GM23338 (cell line): Measurements from ENCODE around the gene VMP1. TPM values are rescaled to one million over a fixed set of nuclear protein-coding genes. Genes with fewer than 3 reads are reported as not detected.

Experiments
- ATAC-seq: fragments of 200-7000 bp; cut with Tn5 transposase; 3 replicates; pipeline ENCODE4 v1.9.1; 2020
- DNase-seq: peaks from one replicate; pipeline ENCODE4 v3.0.0-alpha.2; 2015; ENCODE audit warnings: low spot score
- H2AFZ ChIP-seq: fragments of 200-600 bp; sonication (generic); 2 replicates; pipeline ENCODE4 v1.8.0; 2016; ENCODE audit warnings: antibody characterized with exemption, mild to moderate bottlenecking, moderate library complexity
- H3F3A ChIP-seq: fragments of 200-600 bp; sonication (generic); replicated peaks from 2 replicates; pipeline ENCODE4 v1.8.0; 2017; ENCODE audit warnings: antibody characterized with exemption, mixed run types, low read depth
- H3K27ac ChIP-seq: fragments of 200-600 bp; sonication (generic); 2 replicates; pipeline ENCODE4 v1.6.1; 2016; ENCODE audit warnings: low read depth
- H3K27me3 ChIP-seq: fragments of 200-600 bp; sonication (generic); 2 replicates; pipeline ENCODE4 v1.8.0; 2016; ENCODE audit warnings: mild to moderate bottlenecking, mixed run types, moderate library complexity; ENCODE audit not compliant: insufficient read depth
- H3K36me3 ChIP-seq: fragments of 200-600 bp; sonication (generic); 2 replicates; pipeline ENCODE4 v1.8.0; 2016; ENCODE audit warnings: mild to moderate bottlenecking; ENCODE audit not compliant: insufficient read depth
- H3K4me1 ChIP-seq: fragments of 200-600 bp; sonication (generic); 2 replicates; pipeline ENCODE4 v1.8.0; 2016; ENCODE audit warnings: mild to moderate bottlenecking, moderate library complexity; ENCODE audit not compliant: insufficient read depth
- H3K4me2 ChIP-seq: fragments of 200-600 bp; sonication (generic); 2 replicates; pipeline ENCODE4 v1.7.1; 2017; ENCODE audit warnings: mixed run types
- H3K4me3 ChIP-seq: fragments of 200-600 bp; sonication (generic); 2 replicates; pipeline ENCODE4 v1.6.1; 2016; ENCODE audit warnings: mixed run types
- H3K79me2 ChIP-seq: fragments of 200-600 bp; sonication (generic); replicated peaks from 2 replicates; pipeline ENCODE4 v1.8.0; 2017; ENCODE audit warnings: mild to moderate bottlenecking; ENCODE audit not compliant: insufficient read depth
- H3K9me2 ChIP-seq: fragments of 200-600 bp; sonication (generic); 2 replicates; pipeline ENCODE4 v1.8.0; 2017; ENCODE audit not compliant: insufficient read depth
- H4K20me1 ChIP-seq: fragments of 200-600 bp; sonication (generic); replicated peaks from 2 replicates; pipeline ENCODE4 v1.8.0; 2017; ENCODE audit warnings: mild to moderate bottlenecking; ENCODE audit not compliant: insufficient read depth
- H3K27ac Mint-ChIP-seq: 2 replicates; pipeline ENCODE4 v1.8.0; 2020; ENCODE audit warnings: inconsistent platforms, mild to moderate bottlenecking, moderate library complexity, mixed read lengths
- H3K27me3 Mint-ChIP-seq: 3 replicates; pipeline ENCODE4 v1.8.0; 2022; ENCODE audit warnings: low read depth, mild to moderate bottlenecking, moderate library complexity, mixed read lengths, inconsistent platforms; ENCODE audit not compliant: insufficient read depth, poor library complexity
- H3K36me3 Mint-ChIP-seq: 3 replicates; pipeline ENCODE4 v1.8.0; 2021; ENCODE audit warnings: low read depth, mild to moderate bottlenecking, inconsistent platforms, moderate library complexity, mixed read lengths
- H3K4me1 Mint-ChIP-seq: 3 replicates; pipeline ENCODE4 v1.8.0; 2020; ENCODE audit warnings: mild to moderate bottlenecking, inconsistent platforms, mixed read lengths
- H3K4me3 Mint-ChIP-seq: 3 replicates; pipeline ENCODE4 v1.8.0; 2021; ENCODE audit warnings: moderate library complexity, mild to moderate bottlenecking, inconsistent platforms, mixed read lengths
- H3K9me3 Mint-ChIP-seq: 3 replicates; pipeline ENCODE4 v1.8.0; 2020; ENCODE audit warnings: moderate library complexity, mild to moderate bottlenecking, inconsistent platforms, mixed read lengths
- CREB1 ChIP-seq: fragments of 250-450 bp; sonication (Bioruptor Pico); IDR thresholded peaks from 2 replicates; pipeline ENCODE4 v1.5.0; 2020; ENCODE audit warnings: low read depth, mild to moderate bottlenecking, moderate library complexity
- CTCF ChIP-seq, 2 experiments: fragments of 200-600 bp in 1 of 2; sonication (generic) in 1 of 2; conservative IDR thresholded peaks; 2 replicates each; pipeline versions ENCODE4 v1.5.1 to v1.6.1; 2016 to 2017; ENCODE audit warnings: antibody characterized with exemption in 2 of 2, low read depth in 2 of 2, mild to moderate bottlenecking in 2 of 2, moderate library complexity in 1 of 2
- ETS1 ChIP-seq: IDR thresholded peaks from 2 replicates; pipeline ENCODE4 v1.6.1; 2016; ENCODE audit warnings: antibody characterized with exemption
- EZH2 ChIP-seq: fragments of 200-600 bp; sonication (generic); IDR thresholded peaks from one replicate; pipeline ENCODE4 v1.8.0; 2017; ENCODE audit warnings: antibody characterized with exemption, mild to moderate bottlenecking, low read depth; ENCODE audit not compliant: unreplicated experiment
- EZH2phosphoT487 ChIP-seq: fragments of 200-600 bp; sonication (generic); IDR thresholded peaks from one replicate; pipeline ENCODE4 v1.8.1; 2018; ENCODE audit warnings: antibody characterized with exemption; ENCODE audit not compliant: unreplicated experiment
- JUNB ChIP-seq: IDR thresholded peaks from one replicate; pipeline ENCODE4 v1.6.1; 2016; ENCODE audit warnings: antibody characterized with exemption; ENCODE audit not compliant: unreplicated experiment
- NANOG ChIP-seq: IDR thresholded peaks from 2 replicates; pipeline ENCODE4 v1.6.1; 2016; ENCODE audit warnings: antibody characterized with exemption, borderline replicate concordance
- POLR2AphosphoS5 ChIP-seq: IDR thresholded peaks from 2 replicates; pipeline ENCODE4 v1.6.1; 2016; ENCODE audit warnings: antibody characterized with exemption, low read depth
- REST ChIP-seq: IDR thresholded peaks from one replicate; pipeline ENCODE4 v1.6.1; 2018; ENCODE audit warnings: antibody characterized with exemption; ENCODE audit not compliant: unreplicated experiment
- STAT1 ChIP-seq: IDR thresholded peaks from one replicate; pipeline ENCODE4 v1.6.1; 2016; ENCODE audit warnings: antibody characterized with exemption; ENCODE audit not compliant: unreplicated experiment
- ZNF114 ChIP-seq: fragments of 250-450 bp; sonication (Bioruptor Pico); IDR thresholded peaks from 2 replicates; pipeline ENCODE4 v1.5.0; 2020; ENCODE audit warnings: mild to moderate bottlenecking, moderate library complexity
- ZNF331 ChIP-seq: fragments of 250-450 bp; sonication (Bioruptor Pico); IDR thresholded peaks from 2 replicates; pipeline ENCODE4 v1.5.0; 2020; ENCODE audit warnings: low read depth, mild to moderate bottlenecking, moderate library complexity
- ZNF462 ChIP-seq: fragments of 250-450 bp; sonication (Bioruptor Pico); IDR thresholded peaks from 2 replicates; pipeline ENCODE4 v1.5.0; 2020; ENCODE audit warnings: mild to moderate bottlenecking, moderate library complexity
- polyA plus RNA-seq: library from polyadenylated mRNA; unstranded; fragments of >200 nt; fragmentation: Nextera tagmentation; extraction: Ambion mirVana; gene quantifications from 2 replicates; pipeline ENCODE4 v1.2.1, GENCODE V29; 2016
- total RNA-seq: library from RNA; depleted of rRNA; stranded (reverse); fragments of >200 nt; shearing (Covaris generic); gene quantifications from 2 replicates; pipeline ENCODE4 v1.2.3, GENCODE V29; 2014

The VMP1 gene
- total and polyA plus RNA-seq, 2 experiments from 2014 or later = 70.1 to 112 TPM

GRCh38 chr17:59837308-59838051, 130.0 kb downstream of the VMP1 start:
- H3K27ac ChIP-seq = peak overlapping the region; percentile 95
- H3F3A ChIP-seq = 0 out of 2 replicates have a peak, but pooled peaks cover 8% of the 10 kb centered on the region
- no peak overlapping the region for H2AFZ ChIP-seq
- no peaks in the 10 kb centered on the region for H3K4me1 ChIP-seq
- Mint-ChIP-seq H3K9me3 (peaks cover 15% of the 10 kb centered on the region; the same call in 2 of the 3 replicates), H3K27me3 (peaks cover 40% of the 10 kb centered on the region), H3K27ac (peak overlapping the region; percentile 100), H3K4me1 (peaks cover 23% of the 10 kb centered on the region), H3K36me3 (peaks cover 48% of the 10 kb centered on the region), H3K4me3 (peak overlapping the region; percentile 99)
- H3K27me3 ChIP-seq = no peaks in the 10 kb centered on the region
- ATAC-seq = peak; percentile 77
- no peaks in the 10 kb centered on the region for H4K20me1 ChIP-seq
- peaks cover 34% of the 10 kb centered on the region for H3K79me2 ChIP-seq
- H3K4me2 ChIP-seq = peak overlapping the region; percentile 64
- H3K4me3 ChIP-seq = peak overlapping the region; percentile 69
- peak; percentile 78 for TF ChIP-seq POLR2AphosphoS5
- TF ChIP-seq CTCF (conservative IDR thresholded peaks at IDR 0.05; ENCODE audit: low read depth in 2 of 2) = no peak
- no peak for TF ChIP-seq STAT1
- TF ChIP-seq ZNF462 (CRISPR knock-in tag) = no peak
- peak; percentile 77 for TF ChIP-seq CREB1
- TF ChIP-seq ETS1 = no peak
- no peak for TF ChIP-seq ZNF331 (CRISPR knock-in tag)
- TF ChIP-seq JUNB = no peak
- TF ChIP-seq NANOG = 0 out of 2 replicates have a peak, but pooled peaks have one; percentile 14
- no peak for TF ChIP-seq EZH2
- no peak for TF ChIP-seq EZH2phosphoT487
- no peak for TF ChIP-seq REST
- TF ChIP-seq ZNF114 (CRISPR knock-in tag) = no peak
- DNase-seq = peak; percentile 99
- H3K9me2 ChIP-seq = no peaks in the 10 kb centered on the region
- peaks cover 7% of the 10 kb centered on the region; the same call in 1 of the 2 replicates for H3K36me3 ChIP-seq
